Measurements from ENCODE around the gene DCAF6.
A peak's percentile ranks its signal among the peaks of the same experiment; 100 is the strongest.

Gene DCAF6

GRCh38 chr1:167929725-167930124 lies 6.8 kb upstream of the DCAF6 start:
- peak overlapping the region; percentile 97 for H3K27ac ChIP-seq
- TF ChIP-seq CTCF (IDR thresholded peaks at IDR 0.05) (no peak), ZFX (IDR thresholded peaks at IDR 0.05; ENCODE audit: borderline replicate concordance) (no peak)

- H3K27ac ChIP-seq = peak overlapping the region; percentile 98
- TF ChIP-seq CTCF (IDR thresholded peaks at IDR 0.05) = no peak
- TF ChIP-seq ZFX (IDR thresholded peaks at IDR 0.05; ENCODE audit: borderline replicate concordance) = no peak
These were observed 2.7 kb upstream of the DCAF6 start for GRCh38 chr1:167933788-167934187.

- peak overlapping the region; percentile 98 for H3K27ac ChIP-seq
- TF ChIP-seq ZFX (IDR thresholded peaks at IDR 0.05; ENCODE audit: borderline replicate concordance) (no peak), CTCF (IDR thresholded peaks at IDR 0.05) (no peak)
These were observed 1.9 kb upstream of the DCAF6 start for GRCh38 chr1:167934426-167935215.

GRCh38 chr1:167935216-167936067 lies 1.0 kb upstream of the DCAF6 start:
- peak overlapping the region; percentile 98 for H3K27ac ChIP-seq
- TF ChIP-seq ZFX (IDR thresholded peaks at IDR 0.05; ENCODE audit: borderline replicate concordance) = no peak
- no peak for TF ChIP-seq CTCF (IDR thresholded peaks at IDR 0.05)

GRCh38 chr1:167936930-167937708 lies 636 bp downstream of the DCAF6 start, which contains the start of gene MPC2:
Gene MPC2 (minus strand): TSS chr1:167937072. CDS start chr1:167935841, 1,231 bp downstream.
- H3K27ac ChIP-seq = peak within 1 kb of the TSS; percentile 98
- TF ChIP-seq ZFX (IDR thresholded peaks at IDR 0.05; ENCODE audit: borderline replicate concordance) (no peak), CTCF (IDR thresholded peaks at IDR 0.05) (no peak)

- peak overlapping the region; percentile 98 for H3K27ac ChIP-seq
- TF ChIP-seq ZFX (IDR thresholded peaks at IDR 0.05; ENCODE audit: borderline replicate concordance) (no peak), CTCF (IDR thresholded peaks at IDR 0.05) (no peak)
These were observed 1.2 kb downstream of the DCAF6 start for GRCh38 chr1:167937709-167938010.
